Neural progenitor cell (in vitro differentiated cells): ENCODE results near the gene CBX8. TPM values are rescaled to one million over a fixed set of nuclear protein-coding genes. Genes with fewer than 3 reads are reported as not detected.

Experiments
- DNase-seq: peaks from one replicate; pipeline ENCODE4 v3.0.0-alpha.2; 2016; ENCODE audit warnings: low spot score
- H2AFZ ChIP-seq: fragments of 200-600 bp; sonication (generic); replicated peaks from 2 replicates; pipeline ENCODE4 v1.6.1; 2016; ENCODE audit warnings: antibody characterized with exemption
- H3F3A ChIP-seq: fragments of 200-600 bp; sonication (generic); 2 replicates; pipeline ENCODE4 v1.6.1; 2016; ENCODE audit warnings: antibody characterized with exemption, low read depth
- H3K27ac ChIP-seq: fragments of 200-600 bp; sonication (generic); 2 replicates; pipeline ENCODE4 v1.5.1; 2016; ENCODE audit warnings: mild to moderate bottlenecking
- H3K27me3 ChIP-seq: fragments of 200-600 bp; sonication (generic); 2 replicates; pipeline ENCODE4 v1.6.1; 2016; ENCODE audit warnings: mild to moderate bottlenecking, moderate library complexity
- H3K36me3 ChIP-seq: fragments of 200-600 bp; sonication (generic); 2 replicates; pipeline ENCODE4 v1.5.1; 2016
- H3K4me1 ChIP-seq: fragments of 200-600 bp; sonication (generic); 2 replicates; pipeline ENCODE4 v1.6.1; 2016; ENCODE audit warnings: mixed run types
- H3K4me2 ChIP-seq: fragments of 200-600 bp; sonication (generic); 2 replicates; pipeline ENCODE4 v1.6.1; 2016
- H3K4me3 ChIP-seq: fragments of 200-600 bp; sonication (generic); 2 replicates; pipeline ENCODE4 v1.5.1; 2016
- H3K79me2 ChIP-seq: fragments of 200-600 bp; sonication (generic); 2 replicates; pipeline ENCODE4 v1.6.1; 2016; ENCODE audit warnings: low read depth
- H3K9ac ChIP-seq: fragments of 200-600 bp; sonication (generic); 2 replicates; pipeline ENCODE4 v1.6.1; 2016
- H3K9me3 ChIP-seq: fragments of 200-600 bp; sonication (generic); 2 replicates; pipeline ENCODE4 v1.5.1; 2016; ENCODE audit warnings: low read depth
- H4K20me1 ChIP-seq: fragments of 200-600 bp; sonication (generic); 2 replicates; pipeline ENCODE4 v1.6.1; 2016; ENCODE audit warnings: low read depth
- H3K27ac Mint-ChIP-seq: 3 replicates; pipeline ENCODE4 v1.8.0; 2021; ENCODE audit warnings: mixed read lengths
- H3K27me3 Mint-ChIP-seq: 2 replicates; pipeline ENCODE4 v1.8.0; 2022; ENCODE audit warnings: low read depth, mild to moderate bottlenecking, inconsistent platforms, moderate library complexity, mixed read lengths; ENCODE audit not compliant: insufficient read depth
- H3K36me3 Mint-ChIP-seq: 3 replicates; pipeline ENCODE4 v1.8.0; 2021; ENCODE audit warnings: mixed read lengths
- H3K4me1 Mint-ChIP-seq: 3 replicates; pipeline ENCODE4 v1.8.0; 2021; ENCODE audit warnings: mixed read lengths
- H3K4me3 Mint-ChIP-seq: 3 replicates; pipeline ENCODE4 v1.8.0; 2021; ENCODE audit warnings: mild to moderate bottlenecking, moderate library complexity, mixed read lengths
- H3K9me3 Mint-ChIP-seq: 3 replicates; pipeline ENCODE4 v1.8.0; 2020; ENCODE audit warnings: mixed read lengths
- EZH2 ChIP-seq: fragments of 200-600 bp; sonication (generic); IDR thresholded peaks from 2 replicates; pipeline ENCODE4 v1.6.1; 2017; ENCODE audit warnings: antibody characterized with exemption, mild to moderate bottlenecking, moderate library complexity
- EZH2phosphoT487 ChIP-seq: fragments of 200-600 bp; sonication (generic); IDR thresholded peaks from 2 replicates; pipeline ENCODE4 v1.6.1; 2017; ENCODE audit warnings: antibody characterized with exemption
- total RNA-seq: library from RNA; depleted of rRNA; stranded (reverse); fragments of >200 nt; gene quantifications from 2 replicates; pipeline ENCODE4 v1.2.3, GENCODE V29; 2015; ENCODE audit warnings: low replicate concordance
- TF ChIP-seq, protein P1 (sequence below): fragments of 200-600 bp; sonication (generic); IDR thresholded peaks from 2 replicates; pipeline ENCODE4 v1.5.1; 2017; ENCODE audit warnings: antibody characterized with exemption, mild to moderate bottlenecking

The CBX8 gene
- total RNA-seq, 1 donor from 2014 or later, result 2.8 TPM

DNA sequence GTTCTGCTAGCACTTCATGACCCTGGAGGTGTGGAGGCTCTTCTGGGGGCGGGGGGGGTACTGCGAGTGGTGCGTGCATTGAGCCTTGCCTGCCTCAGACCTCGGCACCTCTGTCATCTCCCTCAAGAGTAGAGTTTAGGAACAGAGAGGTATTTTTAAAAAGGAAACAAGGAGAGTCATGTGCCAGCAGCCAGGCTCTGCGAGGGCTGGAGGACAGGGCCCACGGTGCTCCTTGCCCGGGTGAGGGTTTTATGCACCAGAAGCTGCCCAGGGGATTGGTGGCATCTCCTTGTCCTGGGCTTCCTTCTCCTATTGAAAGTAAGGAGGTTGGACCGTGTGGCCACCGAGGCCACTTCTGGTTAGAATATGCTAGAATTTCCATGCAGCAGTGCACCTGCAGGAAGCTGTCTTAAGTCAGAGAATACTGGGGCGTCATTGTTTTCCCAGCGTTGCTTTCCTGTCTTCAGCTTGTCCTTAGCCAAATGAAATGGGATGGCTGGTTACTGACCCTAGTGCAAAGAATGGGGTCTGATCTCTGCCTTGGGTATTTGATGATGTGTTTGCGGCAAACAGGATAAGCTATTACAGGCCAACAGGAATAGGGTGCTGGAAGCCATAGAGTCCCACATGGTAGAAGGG is 15.7 kb downstream of the CBX8 start:
- Mint-ChIP-seq H3K9me3 (no peaks in the 10 kb centered on the region), H3K27me3 (peaks cover 10% of the 10 kb centered on the region), H3K27ac (no peak overlapping the region), H3K4me1 (peaks cover 45% of the 10 kb centered on the region), H3K36me3 (peaks cover 29% of the 10 kb centered on the region), H3K4me3 (no peak overlapping the region)
- H3K27me3 ChIP-seq, result no peaks in the 10 kb centered on the region
- H3K4me3 ChIP-seq, result no peak overlapping the region
- no peak overlapping the region for H2AFZ ChIP-seq
- peaks cover 75% of the 10 kb centered on the region for H4K20me1 ChIP-seq
- no peak overlapping the region for H3K4me2 ChIP-seq
- no peak for DNase-seq
- no peaks in the 10 kb centered on the region for H3K36me3 ChIP-seq
- H3K79me2 ChIP-seq, result peaks cover 44% of the 10 kb centered on the region
- no peak overlapping the region for H3K9ac ChIP-seq
- TF ChIP-seq EZH2phosphoT487, result no peak
- TF ChIP-seq EZH2, result no peak
- TF ChIP-seq, protein P1, sequence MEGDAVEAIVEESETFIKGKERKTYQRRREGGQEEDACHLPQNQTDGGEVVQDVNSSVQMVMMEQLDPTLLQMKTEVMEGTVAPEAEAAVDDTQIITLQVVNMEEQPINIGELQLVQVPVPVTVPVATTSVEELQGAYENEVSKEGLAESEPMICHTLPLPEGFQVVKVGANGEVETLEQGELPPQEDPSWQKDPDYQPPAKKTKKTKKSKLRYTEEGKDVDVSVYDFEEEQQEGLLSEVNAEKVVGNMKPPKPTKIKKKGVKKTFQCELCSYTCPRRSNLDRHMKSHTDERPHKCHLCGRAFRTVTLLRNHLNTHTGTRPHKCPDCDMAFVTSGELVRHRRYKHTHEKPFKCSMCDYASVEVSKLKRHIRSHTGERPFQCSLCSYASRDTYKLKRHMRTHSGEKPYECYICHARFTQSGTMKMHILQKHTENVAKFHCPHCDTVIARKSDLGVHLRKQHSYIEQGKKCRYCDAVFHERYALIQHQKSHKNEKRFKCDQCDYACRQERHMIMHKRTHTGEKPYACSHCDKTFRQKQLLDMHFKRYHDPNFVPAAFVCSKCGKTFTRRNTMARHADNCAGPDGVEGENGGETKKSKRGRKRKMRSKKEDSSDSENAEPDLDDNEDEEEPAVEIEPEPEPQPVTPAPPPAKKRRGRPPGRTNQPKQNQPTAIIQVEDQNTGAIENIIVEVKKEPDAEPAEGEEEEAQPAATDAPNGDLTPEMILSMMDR, result no peak
- no peak overlapping the region for H3K27ac ChIP-seq
- H3K9me3 ChIP-seq, result no peaks in the 10 kb centered on the region
- peaks cover 29% of the 10 kb centered on the region for H3K4me1 ChIP-seq
- peaks cover 19% of the 10 kb centered on the region for H3F3A ChIP-seq

DNA sequence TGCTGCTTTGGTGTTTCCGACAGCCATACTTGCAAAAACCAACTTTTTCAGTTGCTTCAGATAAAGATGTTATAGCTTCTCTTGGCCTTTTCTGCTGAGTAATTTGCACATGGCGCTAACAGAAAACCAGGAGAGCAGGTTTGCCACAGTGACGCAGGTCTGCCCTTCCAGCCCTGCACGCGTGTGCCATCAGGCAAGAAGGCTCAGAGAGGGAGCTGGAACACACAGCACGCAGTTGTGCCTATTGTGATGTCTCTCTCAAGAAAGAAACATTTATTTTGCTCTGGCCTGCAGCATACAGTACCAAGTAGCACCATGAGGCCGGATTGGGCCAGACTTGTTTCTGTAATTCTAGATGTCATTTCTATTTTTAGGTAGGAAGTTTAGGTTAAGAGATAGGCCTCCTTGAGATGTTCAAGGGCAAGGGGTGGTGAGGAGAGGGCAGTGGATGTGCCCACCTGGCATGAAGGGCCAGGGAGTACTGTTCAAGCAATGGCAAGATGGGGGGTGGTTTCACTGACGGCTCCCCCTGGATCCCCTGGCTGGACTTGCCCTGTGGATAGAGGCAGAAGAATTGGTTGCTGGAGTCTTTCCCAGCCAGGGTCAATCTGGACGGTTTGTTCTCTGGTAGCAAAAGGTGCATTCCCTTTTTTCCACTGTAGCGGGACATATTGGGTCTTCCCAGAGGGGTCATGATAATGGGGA is 17.1 kb downstream of the CBX8 start:
- Histone ChIP-seq H3K79me2 (peaks cover 46% of the 10 kb centered on the region), H3K27ac (no peak overlapping the region), H3K9me3 (no peaks in the 10 kb centered on the region), H2AFZ (no peak overlapping the region), H4K20me1 (peaks cover 62% of the 10 kb centered on the region), H3K9ac (no peak overlapping the region), H3K4me2 (peak overlapping the region; percentile 93), H3K27me3 (peaks cover 2% of the 10 kb centered on the region), H3F3A (peaks cover 20% of the 10 kb centered on the region), H3K4me3 (peak overlapping the region; percentile 98), H3K4me1 (peaks cover 41% of the 10 kb centered on the region), H3K36me3 (no peaks in the 10 kb centered on the region)
- Mint-ChIP-seq H3K36me3 (peaks cover 25% of the 10 kb centered on the region), H3K4me3 (peak overlapping the region; percentile 98), H3K4me1 (peaks cover 55% of the 10 kb centered on the region), H3K9me3 (no peaks in the 10 kb centered on the region), H3K27me3 (peaks cover 11% of the 10 kb centered on the region), H3K27ac (no peak overlapping the region)
- TF ChIP-seq EZH2phosphoT487 (no peak), EZH2 (no peak)
- TF ChIP-seq, protein P1, result no peak
- DNase-seq, result no peak

DNA sequence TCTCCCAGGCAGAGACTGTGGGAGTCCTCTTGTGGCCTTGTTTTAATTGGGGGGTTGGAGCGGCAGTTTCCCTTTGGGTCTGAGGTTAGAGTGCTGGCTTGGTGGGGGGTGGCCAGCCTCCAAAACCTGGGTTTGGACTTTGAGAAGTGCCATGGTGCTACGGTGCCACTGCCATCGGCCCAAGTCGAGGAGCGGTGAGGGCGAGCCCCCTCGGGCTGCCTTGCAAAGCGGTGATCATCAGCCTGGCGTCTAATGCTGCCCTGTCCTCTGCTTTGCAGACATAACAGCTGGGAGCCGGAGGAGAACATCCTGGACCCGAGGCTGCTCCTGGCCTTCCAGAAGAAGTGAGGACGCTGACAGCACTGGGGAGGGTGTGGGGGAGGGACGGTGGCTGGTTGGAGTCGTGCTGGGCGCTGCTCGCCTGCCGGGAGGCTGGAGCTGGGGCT is 17.8 kb downstream of the CBX8 start:
- TF ChIP-seq, protein P1, result no peak
- no peak for TF ChIP-seq EZH2
- TF ChIP-seq EZH2phosphoT487, result no peak
- Histone ChIP-seq H3K9ac (peak overlapping the region; percentile 51), H3K9me3 (no peaks in the 10 kb centered on the region), H3K27ac (peak overlapping the region; percentile 88), H2AFZ (no peak overlapping the region), H3K4me1 (peaks cover 41% of the 10 kb centered on the region), H3K4me2 (peak overlapping the region; percentile 93), H3K4me3 (peak overlapping the region; percentile 98), H3K36me3 (no peaks in the 10 kb centered on the region), H4K20me1 (peaks cover 55% of the 10 kb centered on the region), H3F3A (peaks cover 20% of the 10 kb centered on the region), H3K27me3 (peaks cover 2% of the 10 kb centered on the region), H3K79me2 (peaks cover 46% of the 10 kb centered on the region)
- DNase-seq, result peak; percentile 36
- H3K4me3 Mint-ChIP-seq, result peak overlapping the region; percentile 98
- peaks cover 61% of the 10 kb centered on the region for H3K4me1 Mint-ChIP-seq
- peak overlapping the region; percentile 97 for H3K27ac Mint-ChIP-seq
- H3K9me3 Mint-ChIP-seq, result no peaks in the 10 kb centered on the region
- peaks cover 25% of the 10 kb centered on the region for H3K36me3 Mint-ChIP-seq
- H3K27me3 Mint-ChIP-seq, result peaks cover 12% of the 10 kb centered on the region
